Subcutaneous abdominal adipose tissue (tissue), 5 donors: ENCODE results near the gene CIDEA.
"Not testable (repeated sequence)": the region's sequence is repeated elsewhere in the genome, so short reads cannot be mapped to it uniquely, and the experiment has no call there.

Experiments used
- H3K27ac ChIP-seq: one replicate; pipeline ENCODE4 v1.7.0; 2013; ENCODE audit warnings: low read depth, mild to moderate bottlenecking, inconsistent platforms, low read length, moderate library complexity
- H3K27me3 ChIP-seq, 5 donors: one replicate each; pipeline ENCODE4 v1.7.0; 2013; ENCODE audit warnings: low read length in 5 of 5, inconsistent platforms in 1 of 5; ENCODE audit not compliant: control insufficient read depth in 5 of 5, insufficient read depth in 4 of 5
- H3K36me3 ChIP-seq, 5 donors: one replicate each; pipeline ENCODE4 v1.7.0; 2013; ENCODE audit warnings: low read length in 5 of 5; ENCODE audit not compliant: control insufficient read depth in 5 of 5, insufficient read depth in 5 of 5
- H3K4me1 ChIP-seq, 5 donors: one replicate each; pipeline ENCODE4 v1.7.0; 2013; ENCODE audit warnings: low read length in 5 of 5, mild to moderate bottlenecking in 3 of 5, moderate library complexity in 1 of 5; ENCODE audit not compliant: control insufficient read depth in 5 of 5, insufficient read depth in 5 of 5
- H3K4me3 ChIP-seq, 5 donors: one replicate each; pipeline ENCODE4 v1.7.0; 2013; ENCODE audit warnings: low read length in 5 of 5, low read depth in 1 of 5
- H3K9ac ChIP-seq, 5 donors: one replicate each; pipeline ENCODE4 v1.7.0; 2013; ENCODE audit warnings: low read length in 5 of 5, mild to moderate bottlenecking in 4 of 5, moderate library complexity in 3 of 5
- H3K9me3 ChIP-seq, 5 donors: one replicate each; pipeline ENCODE4 v1.7.0; 2013; ENCODE audit warnings: low read length in 5 of 5; ENCODE audit not compliant: control insufficient read depth in 5 of 5
- donor health status: healthy.
- donor health status: healthy.
- donor health status: healthy.
- donor health status: healthy.
- donor health status: healthy.

Gene CIDEA

GRCh38 chr18:12227399-12228186, 26.6 kb upstream of the CIDEA start:
- not testable (repeated sequence) for H3K36me3 ChIP-seq, H3K4me1 ChIP-seq, H3K27ac ChIP-seq, H3K9me3 ChIP-seq, H3K4me3 ChIP-seq, H3K27me3 ChIP-seq, H3K9ac ChIP-seq

DNA sequence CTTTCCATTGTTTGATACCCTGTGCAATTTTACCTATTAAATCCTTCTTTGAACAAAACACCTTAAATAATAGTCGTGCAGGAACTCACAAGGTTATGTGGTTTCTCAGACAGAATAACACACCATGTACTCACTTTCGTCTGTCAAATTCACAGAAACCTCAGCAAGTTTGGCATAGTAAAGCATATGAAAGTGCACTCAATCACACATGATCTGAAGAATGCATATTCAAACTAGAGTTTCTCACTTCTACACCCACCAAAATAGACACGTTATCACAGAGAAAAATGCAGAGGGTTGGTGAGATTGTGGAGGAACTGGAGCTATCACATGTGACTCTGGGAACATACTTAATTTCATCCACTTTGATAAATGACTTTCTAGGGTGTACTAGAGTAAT, 25.9 kb upstream of the CIDEA start:
- not testable (repeated sequence) for H3K36me3 ChIP-seq, H3K9ac ChIP-seq, H3K4me3 ChIP-seq, H3K27me3 ChIP-seq, H3K4me1 ChIP-seq, H3K27ac ChIP-seq, H3K9me3 ChIP-seq

GRCh38 chr18:12230561-12230960, 23.6 kb upstream of the CIDEA start:
- H3K4me3 ChIP-seq, H3K9ac ChIP-seq, H3K27ac ChIP-seq, H3K36me3 ChIP-seq, H3K27me3 ChIP-seq, H3K4me1 ChIP-seq, H3K9me3 ChIP-seq: not testable (repeated sequence)

DNA sequence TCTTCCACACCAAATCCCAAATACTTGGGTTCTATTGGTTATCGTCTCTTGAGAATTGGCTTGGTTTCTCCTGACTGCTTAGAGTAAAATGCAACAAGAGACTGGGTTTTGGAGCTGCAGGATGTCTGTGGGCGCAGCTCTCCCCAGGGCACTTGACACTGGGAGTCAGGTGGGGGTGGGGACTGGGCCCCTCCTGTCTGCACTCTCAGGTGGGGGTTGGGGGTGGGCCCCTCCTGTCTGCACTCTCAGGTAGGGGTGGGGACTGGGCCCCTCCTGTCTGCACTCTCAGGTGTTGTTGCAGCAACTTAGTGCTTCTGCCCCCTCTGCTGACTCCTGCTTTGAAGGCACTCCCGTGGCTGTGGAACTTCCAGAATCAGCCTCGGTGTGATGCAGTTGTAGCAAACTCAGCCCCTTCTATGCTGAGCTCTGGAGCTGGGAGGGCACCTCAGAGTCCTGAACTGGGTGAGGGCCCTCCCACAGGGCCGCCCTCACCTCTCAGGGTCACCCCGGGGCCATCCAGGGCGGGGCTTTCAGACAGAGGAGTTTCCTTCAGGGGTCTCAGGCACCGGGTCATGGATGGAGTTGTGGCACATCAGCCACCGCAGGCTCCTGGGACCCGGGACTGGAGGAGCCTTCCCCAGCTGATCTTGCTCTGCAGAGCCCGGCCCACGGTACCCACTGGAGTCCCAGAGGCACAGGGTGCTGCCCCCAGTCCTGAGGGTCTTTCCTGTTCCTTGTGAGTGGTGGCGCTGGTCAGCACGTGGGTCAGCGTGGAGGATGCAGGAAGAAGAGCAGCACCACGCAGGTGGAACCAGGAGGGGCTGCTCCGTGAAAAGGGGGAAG, 22.9 kb upstream of the CIDEA start:
- Histone ChIP-seq H3K27ac (no peak overlapping the region), H3K27me3 (peaks cover 0 to 2% (median 0%) of the 10 kb centered on the region in 5 donors)

GRCh38 chr18:12231986-12232385, 22.2 kb upstream of the CIDEA start:
- Histone ChIP-seq H3K36me3 (no peaks in the 10 kb centered on the region), H3K4me3 (no peak overlapping the region), H3K9me3 (no peaks in the 10 kb centered on the region), H3K4me1 (peaks cover 0 to 3% (median 3%) of the 10 kb centered on the region in 5 donors), H3K27me3 (peaks cover 0 to 2% (median 0%) of the 10 kb centered on the region in 5 donors), H3K27ac (no peak overlapping the region), H3K9ac (no peak overlapping the region)

More for the DNA sequence above, 22.9 kb upstream of the CIDEA start:
- Histone ChIP-seq H3K4me3 (no peak overlapping the region), H3K4me1 (no peaks in the 10 kb centered on the region), H3K9me3 (no peaks in the 10 kb centered on the region), H3K9ac (no peak overlapping the region), H3K36me3 (no peaks in the 10 kb centered on the region)

DNA sequence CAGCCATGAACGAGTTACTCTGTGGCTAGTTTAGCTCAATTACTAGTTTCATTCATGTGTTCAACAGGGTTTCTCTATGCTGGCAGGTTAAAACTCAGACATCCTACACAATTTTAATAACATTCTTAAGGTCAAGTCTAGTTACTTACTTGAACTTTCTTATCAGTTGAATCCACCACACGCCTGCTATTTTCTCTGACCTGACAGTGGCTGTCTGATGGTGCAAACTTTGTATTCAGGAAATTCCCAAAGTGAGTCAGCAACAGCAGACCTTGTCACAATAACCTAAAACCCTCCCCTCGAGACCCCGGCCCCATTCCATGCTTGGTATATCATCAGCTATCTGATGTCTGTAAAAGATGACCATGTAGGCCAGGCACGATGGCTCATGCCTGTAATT, 20.8 kb upstream of the CIDEA start:
- Histone ChIP-seq H3K27ac (no peak overlapping the region), H3K9me3 (no peaks in the 10 kb centered on the region)

DNA sequence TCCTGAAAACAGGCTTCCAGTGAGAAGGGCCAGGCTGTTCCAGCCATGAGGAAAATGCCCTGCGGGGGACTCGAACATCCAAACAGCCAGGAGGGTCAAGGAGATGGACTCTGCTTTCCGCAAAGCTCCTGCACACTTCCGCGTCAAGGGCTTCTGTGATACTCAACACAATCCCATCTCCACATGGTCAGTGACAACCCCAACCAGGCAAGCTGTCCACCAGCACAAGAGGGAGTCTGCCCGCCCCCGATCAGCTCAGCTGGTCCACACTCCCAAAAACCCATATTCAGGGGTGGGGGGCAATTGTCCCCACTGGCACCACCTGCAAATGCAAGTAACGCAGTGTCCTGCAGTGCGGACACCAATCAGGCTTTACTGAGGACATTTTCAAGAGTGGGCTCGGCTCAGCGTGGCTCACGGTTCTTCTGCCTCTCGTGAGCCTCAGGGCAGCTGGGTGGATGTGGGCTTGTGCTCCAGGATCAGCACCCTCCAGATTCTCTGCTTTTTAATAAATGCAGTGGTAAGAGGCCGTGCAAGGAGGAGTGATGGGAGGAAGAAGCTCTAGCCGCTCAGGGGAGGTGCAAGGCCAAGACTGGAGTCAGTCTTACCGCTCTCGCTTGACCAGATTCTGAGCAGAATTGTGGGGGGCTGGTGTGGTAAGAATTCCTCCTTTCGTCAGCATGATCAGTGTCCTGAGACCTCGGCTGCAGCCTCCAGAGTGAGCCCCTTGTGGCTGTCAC, 19.5 kb upstream of the CIDEA start:
- H3K27ac ChIP-seq, result no peak overlapping the region
- H3K9ac ChIP-seq, result no peak overlapping the region
- H3K4me3 ChIP-seq, result no peak overlapping the region
- no peaks in the 10 kb centered on the region for H3K9me3 ChIP-seq
- no peaks in the 10 kb centered on the region for H3K36me3 ChIP-seq
- peaks cover 0 to 2% (median 0%) of the 10 kb centered on the region in 5 donors for H3K27me3 ChIP-seq
- peaks cover 0 to 9% (median 9%) of the 10 kb centered on the region in 5 donors for H3K4me1 ChIP-seq

More for the DNA sequence above, 20.8 kb upstream of the CIDEA start:
- H3K27me3 ChIP-seq, result peaks cover 0 to 2% (median 0%) of the 10 kb centered on the region in 5 donors
- no peaks in the 10 kb centered on the region for H3K36me3 ChIP-seq
- no peak overlapping the region for H3K4me3 ChIP-seq
- no peak overlapping the region for H3K9ac ChIP-seq
- H3K4me1 ChIP-seq, result peaks cover 0 to 9% (median 9%) of the 10 kb centered on the region in 5 donors

- no peaks in the 10 kb centered on the region for H3K9me3 ChIP-seq
- peaks cover 0 to 2% (median 0%) of the 10 kb centered on the region in 5 donors for H3K27me3 ChIP-seq
- H3K9ac ChIP-seq, result no peak overlapping the region
- no peaks in the 10 kb centered on the region for H3K36me3 ChIP-seq
- H3K4me3 ChIP-seq, result no peak overlapping the region
- H3K4me1 ChIP-seq, result peaks cover 0 to 9% (median 9%) of the 10 kb centered on the region in 5 donors
- no peak overlapping the region for H3K27ac ChIP-seq
Measured at GRCh38 chr18:12236141-12236540, 18.0 kb upstream of the CIDEA start.

DNA sequence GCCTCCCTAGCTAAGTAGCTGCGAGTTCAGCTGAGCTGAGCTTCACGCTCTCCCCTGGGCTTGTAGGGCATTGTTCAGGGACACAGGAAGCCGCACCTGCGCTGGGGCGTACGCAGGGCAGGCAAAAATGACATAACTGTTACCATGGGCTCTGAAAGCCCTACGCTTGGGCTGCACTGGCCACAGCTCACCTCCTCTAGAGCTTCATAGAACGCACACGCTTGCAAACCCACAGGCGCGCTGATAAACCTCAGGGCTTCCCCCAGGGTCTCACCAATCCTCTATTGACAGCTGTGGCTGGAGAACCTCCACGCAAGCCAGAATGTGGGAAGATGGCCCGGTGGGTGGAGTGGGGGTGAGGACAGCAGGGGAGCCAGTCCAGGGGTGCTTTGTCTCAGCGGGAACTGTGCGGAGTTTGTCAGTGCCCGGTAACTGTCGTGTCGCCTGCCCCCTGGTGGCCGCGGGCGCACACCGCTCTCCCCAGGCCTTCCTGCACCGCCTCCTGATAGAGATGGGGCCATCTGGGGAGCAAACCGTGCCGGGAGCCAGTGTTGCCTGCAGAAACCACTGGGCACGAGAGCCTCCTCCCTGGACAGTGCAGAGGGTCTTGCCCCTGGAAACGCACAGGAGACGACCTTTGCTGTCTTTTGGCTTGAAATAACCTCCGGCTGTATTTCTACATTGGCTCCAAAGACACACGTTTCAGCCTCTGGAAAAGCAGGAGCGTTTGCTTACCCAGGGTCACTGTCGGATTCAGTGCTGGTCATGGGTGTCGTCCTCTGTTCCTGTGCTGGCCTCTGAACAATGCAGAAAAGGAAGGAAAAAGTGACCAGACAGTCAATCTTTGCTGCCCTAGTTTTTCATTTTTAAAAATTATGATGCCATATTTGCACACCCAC, 17.0 kb upstream of the CIDEA start:
- Histone ChIP-seq H3K4me1 (peaks cover 0 to 9% (median 9%) of the 10 kb centered on the region in 5 donors), H3K27me3 (no peaks in the 10 kb centered on the region), H3K36me3 (no peaks in the 10 kb centered on the region), H3K4me3 (peak overlapping the region; percentile 44 to 58 (median 54)), H3K9me3 (no peaks in the 10 kb centered on the region), H3K27ac (no peak overlapping the region), H3K9ac (peak overlapping the region in 2 of 5 donors; percentile 30 to 36)
